Inflammatory macrophage treated with lipopolysaccharide for 4 hours (primary cell): Measurements from ENCODE around the gene PRXL2A.
A peak's percentile ranks its signal among the peaks of the same experiment; 100 is the strongest.
"Not testable (repeated sequence)": the region's sequence is repeated elsewhere in the genome, so short reads cannot be mapped to it uniquely, and the experiment has no call there.

Experiments used
- DNase-seq: peaks from one replicate; pipeline ENCODE4 v3.0.0-alpha.2; 2020

The PRXL2A gene

GRCh38 chr10:80462299-80462980, 54.1 kb downstream of the PRXL2A start:
- DNase-seq = peak; percentile 54

GRCh38 chr10:80462981-80463741, 54.8 kb downstream of the PRXL2A start:
- DNase-seq = peak; percentile 70

GRCh38 chr10:80463868-80464267, 55.5 kb downstream of the PRXL2A start:
- no peak for DNase-seq

- no peak for DNase-seq
These were observed 56.5 kb downstream of the PRXL2A start for GRCh38 chr10:80464557-80465450.

GRCh38 chr10:80465451-80465835, 57.1 kb downstream of the PRXL2A start:
- DNase-seq = no peak

- no peak for DNase-seq
These were observed 57.7 kb downstream of the PRXL2A start for GRCh38 chr10:80465839-80466590.

- peak; percentile 48 for DNase-seq
These were observed 58.5 kb downstream of the PRXL2A start for GRCh38 chr10:80466724-80467326.

GRCh38 chr10:80468002-80468401, 59.7 kb downstream of the PRXL2A start:
- peak; percentile 44 for DNase-seq

GRCh38 chr10:80468806-80469421, 60.6 kb downstream of the PRXL2A start:
- no peak for DNase-seq

GRCh38 chr10:80470266-80470665, 61.9 kb downstream of the PRXL2A start:
- no peak for DNase-seq

GRCh38 chr10:80471001-80471400, 62.6 kb downstream of the PRXL2A start:
- DNase-seq = no peak

- no peak for DNase-seq
These were observed 63.4 kb downstream of the PRXL2A start for GRCh38 chr10:80471715-80472233.

GRCh38 chr10:80472234-80473095, 64.1 kb downstream of the PRXL2A start:
- DNase-seq = peak; percentile 95

- DNase-seq = no peak
These were observed 64.8 kb downstream of the PRXL2A start for GRCh38 chr10:80473096-80473657.

GRCh38 chr10:80473692-80474596, 65.6 kb downstream of the PRXL2A start:
- DNase-seq = no peak

- DNase-seq = no peak
These were observed 66.2 kb downstream of the PRXL2A start for GRCh38 chr10:80474597-80474910.

GRCh38 chr10:80474941-80475340, 66.6 kb downstream of the PRXL2A start:
- no peak for DNase-seq

- not testable (repeated sequence) for DNase-seq
These were observed 67.3 kb downstream of the PRXL2A start for GRCh38 chr10:80475641-80476040.

GRCh38 chr10:80476685-80477084, 68.3 kb downstream of the PRXL2A start:
- no peak for DNase-seq
